Measurements from ENCODE around the gene SORBS2. TPM values are rescaled to one million over a fixed set of nuclear protein-coding genes. Genes with fewer than 3 reads are reported as not detected.

The SORBS2 gene
- total and polyA plus RNA-seq, 2 of the 8 experiments (the other 6 are each of a cell fraction or from before 2014, with no cell fraction given) = 73.0 to 87.1 TPM

GRCh38 chr4:185654965-185655554 is 156.9 kb downstream of the SORBS2 start:
- CTCF ChIA-PET (ENCODE audit: partially characterized antibody) = interaction anchor here (1.1 to 1.3 kb wide), 2 partner anchors 382 to 414 kb away, joined by 3 read pairs; partner anchors contain the start of gene TLR3
- no peaks in the 10 kb centered on the region for H4K20me1 ChIP-seq (replicated peaks in 1 of 2; ENCODE audit: control insufficient read depth in 1 of 2, insufficient read depth in 2 of 2, low read length in 2 of 2)
- TF ChIP-seq POLR2AphosphoS5 (IDR thresholded peaks at IDR 0.05; ENCODE audit: low read depth, low read length) (no peak), CHD2 (IDR thresholded peaks at IDR 0.05; ENCODE audit: low read length) (no peak), SUZ12 (IDR thresholded peaks at IDR 0.05; ENCODE audit: low read length) (no peak), CBX5 (IDR thresholded peaks at IDR 0.05; ENCODE audit: low read depth, low read length) (no peak), USF2 (IDR thresholded peaks at IDR 0.05; ENCODE audit: low read length) (no peak), CBX8 (IDR thresholded peaks at IDR 0.05; ENCODE audit: borderline replicate concordance, low read depth, low read length) (no peak), SIN3A (conservative IDR thresholded peaks at IDR 0.05 in 1 of 2, IDR thresholded peaks at IDR 0.05 in 1 of 2; ENCODE audit: low read depth in 1 of 2, low read length in 2 of 2) (no peak), BRCA1 (IDR thresholded peaks at IDR 0.05; ENCODE audit: low read depth, low read length) (no peak), SIRT6 (IDR thresholded peaks at IDR 0.05; ENCODE audit: low read length) (no peak), NRF1 (IDR thresholded peaks at IDR 0.05; ENCODE audit: low read depth, low read length) (no peak), SP1 (IDR thresholded peaks at IDR 0.05; ENCODE audit: low read depth, low read length) (no peak), KDM4A (IDR thresholded peaks at IDR 0.05; ENCODE audit: low read depth, low read length, severe bottlenecking) (no peak)

More at GRCh38 chr4:185654965-185655554, 156.9 kb downstream of the SORBS2 start:
- H3K79me2 ChIP-seq (ENCODE audit: control insufficient read depth in 1 of 2, insufficient read depth in 2 of 2, low read length in 2 of 2) = no peaks in the 10 kb centered on the region
- no peaks in the 10 kb centered on the region for H3K9me3 ChIP-seq (ENCODE audit: insufficient read depth in 2 of 2, low read depth in 1 of 2, low read length in 1 of 2)
- no peak overlapping the region for H3K14ac ChIP-seq (ENCODE audit: insufficient read length)
- H2BK120ac ChIP-seq (replicated peaks; ENCODE audit: low read depth, low read length) = peak overlapping the region; percentile 76
- no peak overlapping the region for H2AFZ ChIP-seq (ENCODE audit: low read length)
- no peak overlapping the region for H2BK15ac ChIP-seq (ENCODE audit: low read length)
- H2BK12ac ChIP-seq (ENCODE audit: low read depth, low read length) = no peak overlapping the region; the same call in 1 of the 2 replicates
- peak overlapping the region; percentile 55; the same call in 1 of the 2 replicates for H2BK5ac ChIP-seq (ENCODE audit: low read depth, low read length)
- H3K23me2 ChIP-seq (ENCODE audit: low read depth, low read length) = no peaks in the 10 kb centered on the region
- peak; percentile 42 for FAIRE-seq
- H2BK20ac ChIP-seq (ENCODE audit: low read length) = peak overlapping the region; percentile 63; the same call in 1 of the 2 replicates
- H3K36me3 ChIP-seq (ENCODE audit: control insufficient read depth in 2 of 4, insufficient read depth in 4 of 4, low read length in 3 of 4) = peaks cover 0 to 3% (median 0%) of the 10 kb centered on the region in 4 experiments; a peak in 4 of 8 replicates
- no peak overlapping the region for H3K23ac ChIP-seq (ENCODE audit: insufficient read length)
- no peak overlapping the region for H3K27ac ChIP-seq (ENCODE audit: low read depth, low read length)
- no peaks in the 10 kb centered on the region for H3K27me3 ChIP-seq (replicated peaks in 1 of 4; ENCODE audit: control insufficient read depth in 3 of 4, extremely low read depth in 1 of 4, insufficient read depth in 3 of 4, low read length in 3 of 4)
- H3K56ac ChIP-seq (replicated peaks; ENCODE audit: insufficient read length, low read depth, low read length) = no peak overlapping the region
- peaks cover 8 to 30% (median 24%) of the 10 kb centered on the region in 4 experiments for H3K4me1 ChIP-seq (replicated peaks in 1 of 4; ENCODE audit: control insufficient read depth in 3 of 4, insufficient read depth in 4 of 4, low read length in 3 of 4)
- DNase-seq (ENCODE audit: low read depth in 1 of 2, low spot score in 2 of 2) = no peak
- 0 out of 2 replicates have a peak overlapping the region, but pooled peaks have one; percentile 43 for H2AK5ac ChIP-seq (ENCODE audit: low read depth, low read length)
- no peak overlapping the region for H4K5ac ChIP-seq (ENCODE audit: insufficient read length, low read depth, low read length)
- no peaks in the 10 kb centered on the region for H3K79me1 ChIP-seq (ENCODE audit: low read depth, low read length)
- WGBS, 2 experiments (ENCODE audit: extremely low coverage in 1 of 2, insufficient coverage in 1 of 2, insufficient read length in 1 of 2, insufficient replicate concordance in 2 of 2, low coverage in 1 of 2, low lambda C conversion rate in 2 of 2, missing lambda C conversion rate in 1 of 2) = 90% methylated on average over 4 of the region's 4 CpGs; no CpG with 5 or more reads in 1 of the 2 experiments
- no peak overlapping the region for H4K8ac ChIP-seq (ENCODE audit: extremely low read depth, insufficient read depth, low read length)
- POLR2A ChIA-PET (ENCODE audit: partially characterized antibody) = interaction anchor here (0.6 kb wide), 1 partner anchor 184 kb away, joined by 3 read pairs; no protein-coding TSS in a partner anchor
- no peak overlapping the region for H3K9ac ChIP-seq (replicated peaks in 1 of 4; ENCODE audit: extremely low read depth in 1 of 4, low read depth in 3 of 4, low read length in 3 of 4)
- H3K4me3 ChIP-seq (ENCODE audit: extremely low read depth in 1 of 4, insufficient read depth in 2 of 4, low read depth in 3 of 4, low read length in 4 of 4) = no peak overlapping the region
- H4K91ac ChIP-seq (replicated peaks; ENCODE audit: insufficient read length, low read length) = no peak overlapping the region
- no peak overlapping the region for H3K4me2 ChIP-seq (ENCODE audit: insufficient read depth in 1 of 2, low read depth in 2 of 2, low read length in 2 of 2)
- no peak overlapping the region for H3K18ac ChIP-seq (ENCODE audit: extremely low read depth, low read length)
- no peak overlapping the region for H3K4ac ChIP-seq (replicated peaks; ENCODE audit: insufficient read length, low read depth, low read length)
